GOT3 (cell line): ENCODE measurements around the gene MYO1G.

Experiments used
- DNase-seq: peaks from one replicate; lab custom pipeline; 2025; ENCODE audit warnings: mixed read lengths; lab: John Stamatoyannopoulos, UW

The MYO1G gene

GRCh38 chr7:44967571-44968446 is 11.0 kb downstream of the MYO1G start:
- no peak for DNase-seq

- no peak for DNase-seq
These were observed 11.9 kb downstream of the MYO1G start for GRCh38 chr7:44966731-44967538.

- no peak for DNase-seq
These were observed 12.7 kb downstream of the MYO1G start for GRCh38 chr7:44965937-44966730.

- no peak for DNase-seq
These were observed 13.3 kb downstream of the MYO1G start for GRCh38 chr7:44965441-44965903.

- no peak for DNase-seq
These were observed 13.9 kb downstream of the MYO1G start for GRCh38 chr7:44964831-44965440.

- DNase-seq, result no peak
These were observed 14.4 kb downstream of the MYO1G start for GRCh38 chr7:44964384-44964830.

- no peak for DNase-seq
These were observed 15.2 kb downstream of the MYO1G start for GRCh38 chr7:44963364-44964290.

- no peak for DNase-seq
These were observed 16.1 kb downstream of the MYO1G start for GRCh38 chr7:44962483-44963251.

- no peak for DNase-seq
These were observed 16.9 kb downstream of the MYO1G start for GRCh38 chr7:44961844-44962482.

GRCh38 chr7:44960011-44960580 is 18.7 kb downstream of the MYO1G start:
- no peak for DNase-seq

- no peak for DNase-seq
These were observed 19.3 kb downstream of the MYO1G start for GRCh38 chr7:44959433-44959951.

- DNase-seq, result no peak
These were observed 20.0 kb downstream of the MYO1G start for GRCh38 chr7:44958645-44959344.

GRCh38 chr7:44956157-44956766 is 22.6 kb downstream of the MYO1G start:
- no peak for DNase-seq

- DNase-seq, result no peak
These were observed 23.1 kb downstream of the MYO1G start for GRCh38 chr7:44955733-44956132.

GRCh38 chr7:44953156-44953555 is 25.7 kb downstream of the MYO1G start:
- no peak for DNase-seq

- no peak for DNase-seq
These were observed 29.5 kb downstream of the MYO1G start for GRCh38 chr7:44949303-44949702.

- DNase-seq, result no peak
These were observed 33.3 kb downstream of the MYO1G start for GRCh38 chr7:44945479-44945878.

- DNase-seq, result no peak
These were observed 34.0 kb downstream of the MYO1G start for GRCh38 chr7:44944821-44945220.
